H1 (cell line): ENCODE data around the gene TMED10. TPM values are rescaled to one million over a fixed set of nuclear protein-coding genes. Genes with fewer than 3 reads are reported as not detected.

Experiments used
- CBX5 ChIP-seq: fragments of 300-800, 300-1000 bp; sonication (generic); IDR thresholded peaks from 2 replicates; pipeline ENCODE4 v1.7.1; 2016; ENCODE audit warnings: antibody characterized with exemption, low read length, low read depth
- CHD7 ChIP-seq: fragments of 300-600 bp; sonication (generic); IDR thresholded peaks from 2 replicates; pipeline ENCODE4 v1.7.1; 2012; ENCODE audit warnings: low read length, moderate library complexity, mild to moderate bottlenecking, inconsistent platforms; ENCODE audit not compliant: insufficient replicate concordance
- NANOG ChIP-seq: IDR thresholded peaks from 2 replicates; pipeline ENCODE4 v1.6.1; 2011; ENCODE audit warnings: low read length, low read depth, mild to moderate bottlenecking, inconsistent platforms; ENCODE audit not compliant: insufficient read depth, poor library complexity, severe bottlenecking
- SIX5 ChIP-seq: IDR thresholded peaks from 2 replicates; pipeline ENCODE4 v1.6.1; 2011; ENCODE audit warnings: mild to moderate bottlenecking, low read depth, low read length
- SUZ12 ChIP-seq: fragments of 200-600 bp; sonication (generic); IDR thresholded peaks from 2 replicates; pipeline ENCODE4 v1.6.1; 2012; ENCODE audit warnings: mild to moderate bottlenecking, inconsistent platforms, low read length, moderate library complexity, mixed read lengths
- polyA plus RNA-seq, 7 experiments: library from polyadenylated mRNA; depleted of rRNA in 3 of 7; stranded (reverse) in 5 of 7; unstranded in 2 of 7; fragments of >200 nt in 5 of 7; fragments of 200-250 nt in 2 of 7; gene quantifications; 1 replicate in 5 of 7; 2 replicates in 1 of 7; 4 replicates in 1 of 7; pipeline versions ENCODE4 v1.2.1 to v1.2.3, GENCODE V29; 2011 to 2013; ENCODE audit warnings: missing spikeins in 2 of 7, mixed read lengths in 2 of 7
- total RNA-seq: library from RNA; stranded (reverse); fragmentation: NEBNext Ultra II Directional; extraction: Animal tissue kit (Norgen Biotek cat#: 25700); gene quantifications from 2 replicates; pipeline ENCODE4 v1.2.1, GENCODE V29; 2021

The TMED10 gene
- total and polyA plus RNA-seq, 2 of the 8 experiments (the other 6 are each of a cell fraction or from before 2014, with no cell fraction given) = 218 to 250 TPM

GRCh38 chr14:75084513-75084912 is 91.9 kb downstream of the TMED10 start (continued):
- TF ChIP-seq CHD7 (no peak), NANOG (no peak), SUZ12 (no peak), SIX5 (no peak), CBX5 (no peak)
